Adrenal gland (tissue), 12 donors: ENCODE results near the gene ZNF76. TPM values are rescaled to one million over a fixed set of nuclear protein-coding genes. Genes with fewer than 3 reads are reported as not detected.

Experiments
- DNase-seq, 7 donors: peaks; one replicate each; pipeline ENCODE4 v3.0.0-alpha.2; 2019 to 2020
- H3K27ac ChIP-seq, 5 donors: fragments of 200-600 bp; sonication (generic) in 4 of 5; 1 replicate in 3 of 5; 2 replicates in 2 of 5; pipeline versions ENCODE4 v1.5.1 to v1.8.0; 2016 to 2020; ENCODE audit warnings: mild to moderate bottlenecking in 1 of 5
- H3K27me3 ChIP-seq: fragments of 200-600 bp; 2 replicates; pipeline ENCODE4 v1.8.0; 2021
- H3K36me3 ChIP-seq, 2 donors: fragments of 200-600 bp; replicated peaks in 1 of 2; 1 replicate in 1 of 2; 2 replicates in 1 of 2; pipeline versions ENCODE4 v1.5.1 to v1.8.0; 2018 to 2022
- H3K4me1 ChIP-seq, 2 donors: fragments of 200-600 bp; replicated peaks in 1 of 2; 1 replicate in 1 of 2; 2 replicates in 1 of 2; pipeline versions ENCODE4 v1.5.1 to v1.8.0; 2018 to 2021
- H3K4me3 ChIP-seq, 4 donors: fragments of 200-600 bp; sonication (generic) in 3 of 4; one replicate each; pipeline ENCODE4 v1.5.1; 2016 to 2018
- H3K9me3 ChIP-seq, 3 donors: fragments of 200-600 bp; sonication (generic) in 1 of 3; replicated peaks in 1 of 3; 1 replicate in 2 of 3; 2 replicates in 1 of 3; pipeline versions ENCODE4 v1.5.1 to v1.8.0; 2016 to 2021
- POLR2A ChIP-seq, 2 donors: fragments of 450-650 bp; IDR thresholded peaks; one replicate each; pipeline ENCODE4 v1.6.1; 2017; ENCODE audit warnings: antibody characterized with exemption in 2 of 2, mild to moderate bottlenecking in 2 of 2, moderate library complexity in 1 of 2
- WGBS, 4 donors: extraction: QIAGEN DNeasy Blood & Tissue Kit in 2 of 4; methylation state at CpG; one replicate each; pipeline versions ENCODE4 v1.1.5 to v1.1.7; 2013 to 2017; 5-methylcytosine and 5-hydroxymethylcytosine counted together
- intact Hi-C, 2 donors: fragments of 100-400 bp; cut with DNase I; formaldehyde crosslinking; loops; one replicate each; pipeline versions ENCODE4 v1.14.1 to v1.15.0; 2022 to 2023
- polyA plus RNA-seq, 3 donors: library from polyadenylated mRNA; stranded (reverse); fragments of 200-250 nt in 2 of 3; fragments of 350-450 nt in 1 of 3; fragmentation: Illumina TruSeq in 1 of 3; extraction: RNeasy Lipid Tissue Mini Kit (QIAGEN cat#74804) in 1 of 3; gene quantifications; one replicate each; pipeline ENCODE4 v1.2.3, GENCODE V29; 2013 to 2014
- total RNA-seq, 9 donors: library from RNA; depleted of rRNA in 4 of 9; stranded (reverse); fragments of >200 nt in 4 of 9; fragments of 120-200 nt in 1 of 9; fragmentation: NEBNext Ultra II Directional in 1 of 9; extraction: Animal tissue kit (Norgen Biotek cat#: 25700) in 1 of 9; gene quantifications; one replicate each; pipeline versions ENCODE4 v1.1.0 to v1.2.4, GENCODE V29; 2013 to 2023
- TF ChIP-seq, protein P1 (sequence below), 6 experiments: fragments of 450-650 bp in 4 of 6; fragments of 200-600 bp in 2 of 6; sonication (generic) in 1 of 6; IDR thresholded peaks; 1 replicate in 5 of 6; 2 replicates in 1 of 6; pipeline versions ENCODE4 v1.5.1 to v1.8.0; 2016 to 2021; ENCODE audit warnings: antibody characterized with exemption in 6 of 6, mild to moderate bottlenecking in 2 of 6, moderate library complexity in 1 of 6
- donor health status: healthy with polysubstance abuse.
- donor health status: Bipolar disorder and iron deficiency.
- donor health status: DM: yes; HTN: yes; CAD: no.
- donor health status: DM: no; HTN: no; CAD: no.
- donor health status: DM: no; HTN: no; CAD: no.
- donor health status: DM: yes; HTN: yes; CAD: no.

Gene ZNF76
- total and polyA plus RNA-seq, 12 donors = 25.3 to 185 (median 45.2) TPM

DNA sequence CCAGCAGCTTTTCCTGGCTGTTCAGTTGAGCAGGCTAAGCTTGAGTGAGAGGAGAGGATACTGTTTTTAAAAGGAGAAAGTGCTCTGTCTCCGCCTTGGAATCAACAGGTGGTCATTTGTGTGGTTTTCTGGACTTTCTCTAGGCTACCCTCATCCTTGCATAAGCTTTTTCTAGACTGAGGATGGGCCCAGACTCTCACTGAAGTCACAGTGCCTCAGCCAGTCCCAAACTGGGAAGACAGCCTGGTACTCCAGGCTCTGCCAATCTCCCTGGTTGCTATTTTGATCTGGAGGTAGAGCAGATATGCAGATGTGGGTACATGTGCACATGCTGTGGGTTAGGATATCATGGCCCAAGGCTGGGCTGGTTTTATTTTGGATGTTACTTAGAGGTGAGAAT lies 38.8 kb upstream of the ZNF76 start:
- Histone ChIP-seq H3K36me3 (no peaks in the 10 kb centered on the region), H3K9me3 (no peaks in the 10 kb centered on the region), H3K27ac (no peak overlapping the region), H3K4me3 (no peak overlapping the region), H3K4me1 (no peaks in the 10 kb centered on the region), H3K27me3 (no peaks in the 10 kb centered on the region)
- intact Hi-C loops = no loop called here
- TF ChIP-seq, protein P1, sequence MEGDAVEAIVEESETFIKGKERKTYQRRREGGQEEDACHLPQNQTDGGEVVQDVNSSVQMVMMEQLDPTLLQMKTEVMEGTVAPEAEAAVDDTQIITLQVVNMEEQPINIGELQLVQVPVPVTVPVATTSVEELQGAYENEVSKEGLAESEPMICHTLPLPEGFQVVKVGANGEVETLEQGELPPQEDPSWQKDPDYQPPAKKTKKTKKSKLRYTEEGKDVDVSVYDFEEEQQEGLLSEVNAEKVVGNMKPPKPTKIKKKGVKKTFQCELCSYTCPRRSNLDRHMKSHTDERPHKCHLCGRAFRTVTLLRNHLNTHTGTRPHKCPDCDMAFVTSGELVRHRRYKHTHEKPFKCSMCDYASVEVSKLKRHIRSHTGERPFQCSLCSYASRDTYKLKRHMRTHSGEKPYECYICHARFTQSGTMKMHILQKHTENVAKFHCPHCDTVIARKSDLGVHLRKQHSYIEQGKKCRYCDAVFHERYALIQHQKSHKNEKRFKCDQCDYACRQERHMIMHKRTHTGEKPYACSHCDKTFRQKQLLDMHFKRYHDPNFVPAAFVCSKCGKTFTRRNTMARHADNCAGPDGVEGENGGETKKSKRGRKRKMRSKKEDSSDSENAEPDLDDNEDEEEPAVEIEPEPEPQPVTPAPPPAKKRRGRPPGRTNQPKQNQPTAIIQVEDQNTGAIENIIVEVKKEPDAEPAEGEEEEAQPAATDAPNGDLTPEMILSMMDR (IDR thresholded peaks at IDR 0.05) = no peak
- no peak for TF ChIP-seq POLR2A (IDR thresholded peaks at IDR 0.05)
- WGBS, 4 donors = 91 to 100% (median 98%) methylated on average over 1 of the region's 1 CpG
- DNase-seq = no peak

DNA sequence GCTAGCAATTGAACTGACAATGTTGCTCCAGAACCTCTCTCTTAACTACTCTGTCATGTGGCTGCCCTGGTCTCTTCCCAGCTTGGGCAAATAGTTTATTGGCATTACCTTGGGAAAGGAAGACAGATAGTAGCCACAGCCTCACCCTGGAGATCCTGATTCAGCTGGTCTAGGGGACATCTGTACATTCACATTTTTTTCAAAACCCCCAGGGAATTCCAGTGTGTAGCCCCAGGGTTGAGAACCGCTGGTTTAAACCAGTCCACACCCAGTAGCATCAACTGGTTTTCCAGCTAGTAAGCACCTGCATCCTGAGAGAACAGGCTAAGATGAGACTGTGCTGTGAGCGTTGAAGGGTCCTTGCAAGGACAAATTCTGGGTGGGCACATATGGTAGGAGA lies 36.1 kb upstream of the ZNF76 start:
- intact Hi-C loops = no loop called here
- Histone ChIP-seq H3K4me1 (no peaks in the 10 kb centered on the region), H3K27me3 (no peaks in the 10 kb centered on the region), H3K27ac (no peak overlapping the region), H3K4me3 (no peak overlapping the region), H3K9me3 (no peaks in the 10 kb centered on the region), H3K36me3 (no peaks in the 10 kb centered on the region)
- 89 to 100% (median 96%) methylated on average over 1 to 2 of the region's 2 CpGs for WGBS, 4 donors
- TF ChIP-seq POLR2A (IDR thresholded peaks at IDR 0.05) = no peak
- TF ChIP-seq, protein P1 (IDR thresholded peaks at IDR 0.05) = no peak
- DNase-seq = no peak

DNA sequence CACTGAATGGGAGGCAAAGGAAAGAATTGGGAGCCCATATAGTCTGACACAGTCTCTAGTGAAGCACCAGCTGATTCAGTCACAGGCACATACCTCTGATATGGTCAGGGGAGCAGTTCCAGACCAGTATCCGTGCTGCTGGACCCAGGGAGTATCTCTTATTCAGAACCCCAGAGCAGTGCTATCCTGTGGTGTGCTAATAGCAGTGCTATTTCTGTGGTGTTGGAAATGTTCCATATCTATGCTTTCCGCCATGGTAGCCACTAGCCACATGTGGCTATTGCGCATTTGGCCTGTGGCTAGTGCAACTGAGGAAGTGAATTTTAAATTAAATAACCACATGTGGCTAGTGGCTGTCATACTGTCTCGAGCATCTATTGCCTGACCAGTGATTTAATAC lies 34.8 kb upstream of the ZNF76 start:
- no peak overlapping the region for H3K27ac ChIP-seq
- no peak for DNase-seq

DNA sequence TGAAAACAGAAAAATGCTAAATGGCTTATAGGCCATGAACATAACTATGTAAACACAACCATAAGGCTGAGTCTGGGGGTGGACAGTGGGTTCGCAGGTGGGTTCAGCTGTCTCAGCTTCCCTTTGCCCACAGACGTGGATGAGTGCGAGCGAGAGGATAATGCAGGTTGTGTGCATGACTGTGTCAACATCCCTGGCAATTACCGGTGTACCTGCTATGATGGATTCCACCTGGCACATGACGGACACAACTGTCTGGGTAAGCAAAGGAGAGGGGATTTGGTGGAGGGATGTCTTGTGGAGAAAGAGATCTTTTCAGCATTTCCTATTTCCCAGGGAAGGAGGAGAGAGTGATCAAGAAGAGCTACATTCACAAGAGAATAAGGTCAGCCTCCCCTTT lies 31.1 kb upstream of the ZNF76 start:
- Histone ChIP-seq H3K27me3 (no peaks in the 10 kb centered on the region), H3K4me1 (no peaks in the 10 kb centered on the region), H3K4me3 (no peak overlapping the region), H3K9me3 (no peaks in the 10 kb centered on the region), H3K27ac (no peak overlapping the region), H3K36me3 (no peaks in the 10 kb centered on the region)
- DNase-seq = no peak
- WGBS, 4 donors = 95 to 100% (median 96%) methylated on average over 6 of the region's 6 CpGs
- TF ChIP-seq, protein P1 (IDR thresholded peaks at IDR 0.05) = no peak
- no peak for TF ChIP-seq POLR2A (IDR thresholded peaks at IDR 0.05)
- intact Hi-C loops = no loop called here

More for the DNA sequence above, 34.8 kb upstream of the ZNF76 start:
- H3K9me3 ChIP-seq = no peaks in the 10 kb centered on the region
- no peaks in the 10 kb centered on the region for H3K27me3 ChIP-seq
- TF ChIP-seq, protein P1 (IDR thresholded peaks at IDR 0.05) = no peak
- TF ChIP-seq POLR2A (IDR thresholded peaks at IDR 0.05) = no peak
- 76 to 95% (median 86%) methylated on average over 4 of the region's 4 CpGs for WGBS, 4 donors
- intact Hi-C loops = no loop called here
- H3K36me3 ChIP-seq = no peaks in the 10 kb centered on the region
- no peak overlapping the region for H3K4me3 ChIP-seq
- no peaks in the 10 kb centered on the region for H3K4me1 ChIP-seq
